Mucosa of gallbladder (tissue), 1 donor: ENCODE results near the gene PSMB4. TPM values are rescaled to one million over a fixed set of nuclear protein-coding genes. Genes with fewer than 3 reads are reported as not detected.
A peak's percentile ranks its signal among the peaks of the same experiment; 100 is the strongest.
"Not testable (repeated sequence)": the region's sequence is repeated elsewhere in the genome, so short reads cannot be mapped to it uniquely, and the experiment has no call there.

Experiments used
- DNase-seq: peaks from one replicate; pipeline ENCODE4 v3.0.0-alpha.2; 2020; ENCODE audit warnings: low spot score
- total RNA-seq: library from RNA; stranded (reverse); gene quantifications from one replicate; pipeline ENCODE4 v1.2.1, GENCODE V29; 2021
- donor health status: DM: no; HTN: no; CAD: no.

PSMB4 gene
- total RNA-seq = 195 TPM

- peak; percentile 91 for DNase-seq
Observed at GRCh38 chr1:151399324-151400171, at the start of gene PSMB4. Gene PSMB4, plus strand, starts transcription at chr1:151399573. Its CDS starts 15 bp downstream, at chr1:151399588.

- DNase-seq = not testable (repeated sequence)
Observed at GRCh38 chr1:151350323-151350722, 49.0 kb upstream of the PSMB4 start.

- peak; percentile 50 for DNase-seq
Observed at GRCh38 chr1:151352021-151352718, 47.2 kb upstream of the PSMB4 start.

- DNase-seq = no peak
Observed at GRCh38 chr1:151356696-151357095, 42.7 kb upstream of the PSMB4 start.

- no peak for DNase-seq
Observed at GRCh38 chr1:151361883-151362282, 37.5 kb upstream of the PSMB4 start.

GRCh38 chr1:151362308-151363155 lies 36.8 kb upstream of the PSMB4 start:
- no peak for DNase-seq

- no peak for DNase-seq
Observed at GRCh38 chr1:151364996-151365395, 34.4 kb upstream of the PSMB4 start.

- no peak for DNase-seq
Observed at GRCh38 chr1:151367658-151368392, 31.5 kb upstream of the PSMB4 start.

GRCh38 chr1:151368393-151369301 lies 30.7 kb upstream of the PSMB4 start:
- DNase-seq = peak; percentile 44

- DNase-seq = no peak
Observed at GRCh38 chr1:151369302-151369610, 30.1 kb upstream of the PSMB4 start.

- DNase-seq = no peak
Observed at GRCh38 chr1:151369621-151370048, 29.7 kb upstream of the PSMB4 start.

GRCh38 chr1:151370211-151370911 lies 29.0 kb upstream of the PSMB4 start:
- no peak for DNase-seq

- peak; percentile 86 for DNase-seq
Observed at GRCh38 chr1:151371370-151372057, 27.9 kb upstream of the PSMB4 start.

GRCh38 chr1:151372058-151372934 lies 27.1 kb upstream of the PSMB4 start, which contains the start of gene SELENBP1:
Gene SELENBP1, minus strand, starts transcription at chr1:151372705. Its CDS starts 64 bp downstream, at chr1:151372641.
- peak; percentile 94 for DNase-seq

- DNase-seq = no peak
Observed at GRCh38 chr1:151373196-151373595, 26.2 kb upstream of the PSMB4 start.

- DNase-seq = no peak
Observed at GRCh38 chr1:151377150-151377884, 22.1 kb upstream of the PSMB4 start.

- DNase-seq = no peak
Observed at GRCh38 chr1:151384584-151384983, 14.8 kb upstream of the PSMB4 start.
